GM12878 (cell line): ENCODE measurements around the gene CNPPD1. TPM values are rescaled to one million over a fixed set of nuclear protein-coding genes. Genes with fewer than 3 reads are reported as not detected.

Experiments
- ATAC-seq: fragments of 200-7000 bp; cut with Tn5 transposase; 3 replicates; pipeline ENCODE4 v1.9.1; 2020; ENCODE audit warnings: mild to moderate bottlenecking, moderate library complexity
- BruUV-seq: library from RNA; stranded (reverse); fragments of 400-500 nt; replicated peaks from 2 replicates; lab custom pipeline; 2021; lab: Mats Ljungman, UMichigan
- CTCF ChIA-PET: fragments of 300-600 bp; sonication (Branson Sonifier 250); formaldehyde crosslinking; extraction: SDS; loops from one replicate; lab custom pipeline; 2021; ENCODE audit warnings: inconsistent platforms; lab: Yijun Ruan, JAX
- POLR2A ChIA-PET: fragments of 350-600 bp; formaldehyde crosslinking; extraction: SDS; loops from one replicate; lab custom pipeline; 2021; ENCODE audit warnings: inconsistent platforms; lab: Charles Lee
- RAD21 ChIA-PET: fragments of 300-600 bp; sonication (Branson Sonifier 250); formaldehyde crosslinking; loops from one replicate; lab custom pipeline; 2023; ENCODE audit warnings: antibody characterized with exemption; ENCODE audit not compliant: unreplicated experiment; lab: Charles Lee
- SMC1A ChIA-PET: fragments of 300-600 bp; sonication (Branson Sonifier 250); formaldehyde crosslinking; loops from one replicate; lab custom pipeline; 2023; ENCODE audit not compliant: unreplicated experiment, uncharacterized antibody; lab: Charles Lee
- DNase-seq: peaks from one replicate; pipeline ENCODE4 v3.0.0-alpha.2; 2011; ENCODE audit warnings: low read depth, low spot score
- FAIRE-seq: peaks from 3 replicates; lab custom pipeline; 2011; peaks lifted over from hg19 to GRCh38; lab: Jason Lieb, UNC
- H2AFZ ChIP-seq: 2 replicates; pipeline ENCODE4 v1.6.0; 2011; ENCODE audit warnings: low read depth, low read length, control low read depth; ENCODE audit not compliant: control insufficient read depth
- H3K27ac ChIP-seq: 2 replicates; pipeline ENCODE4 v1.5.1; 2011; ENCODE audit warnings: control low read depth; ENCODE audit not compliant: control insufficient read depth, insufficient read depth
- H3K27me3 ChIP-seq, 2 experiments: replicated peaks in 1 of 2; 2 replicates each; pipeline versions ENCODE4 v1.6.0 to v1.6.1; 2011; ENCODE audit warnings: low read length in 1 of 2; ENCODE audit not compliant: control insufficient read depth in 2 of 2, insufficient read depth in 2 of 2
- H3K36me3 ChIP-seq, 2 experiments: 2 replicates each; pipeline ENCODE4 v1.5.1; 2011; ENCODE audit warnings: low read length in 1 of 2; ENCODE audit not compliant: control insufficient read depth in 2 of 2, insufficient read depth in 2 of 2
- H3K4me1 ChIP-seq: 2 replicates; pipeline ENCODE4 v1.6.1; 2011; ENCODE audit warnings: mild to moderate bottlenecking, low read length, moderate library complexity, mixed read lengths; ENCODE audit not compliant: control insufficient read depth, insufficient read depth
- H3K4me2 ChIP-seq: 2 replicates; pipeline ENCODE4 v1.6.0; 2011; ENCODE audit warnings: control low read depth; ENCODE audit not compliant: control insufficient read depth, insufficient read depth
- H3K4me3 ChIP-seq: fragments of 200-600 bp; sonication (generic); 2 replicates; pipeline ENCODE4 v1.5.1; 2016
- H3K79me2 ChIP-seq: 2 replicates; pipeline ENCODE4 v1.6.0; 2011; ENCODE audit warnings: low read length; ENCODE audit not compliant: control insufficient read depth, insufficient read depth
- H3K9ac ChIP-seq: 2 replicates; pipeline ENCODE4 v1.8.0; 2011; ENCODE audit warnings: low read length, control low read depth, mixed read lengths; ENCODE audit not compliant: control insufficient read depth, insufficient read depth
- H3K9me3 ChIP-seq: replicated peaks from 3 replicates; pipeline ENCODE4 v1.5.1; 2011; ENCODE audit warnings: mild to moderate bottlenecking, low read length; ENCODE audit not compliant: control insufficient read depth, insufficient read depth
- H4K20me1 ChIP-seq: 2 replicates; pipeline ENCODE4 v1.6.0; 2011; ENCODE audit not compliant: control insufficient read depth, insufficient read depth
- CHD2 ChIP-seq: IDR thresholded peaks from 2 replicates; pipeline ENCODE4 v1.6.1; 2011; ENCODE audit warnings: low read depth, low read length, improper control_type of control experiment, borderline replicate concordance
- CREM ChIP-seq: IDR thresholded peaks from 2 replicates; pipeline ENCODE4 v1.6.1; 2014; ENCODE audit warnings: antibody characterized with exemption, low read depth
- EED ChIP-seq: sonication (generic); IDR thresholded peaks from 2 replicates; pipeline ENCODE4 v1.6.1; 2016; ENCODE audit warnings: antibody characterized with exemption, low read depth
- HDAC2 ChIP-seq: fragments of 200-600 bp; sonication (generic); IDR thresholded peaks from 2 replicates; pipeline ENCODE4 v1.6.1; 2017
- IKZF2 ChIP-seq, 2 experiments: fragments of 450-650 bp; IDR thresholded peaks; 2 replicates each; pipeline ENCODE4 v1.6.1; 2017; ENCODE audit warnings: mild to moderate bottlenecking in 2 of 2, moderate library complexity in 2 of 2
- NR2C2 ChIP-seq: IDR thresholded peaks from 2 replicates; pipeline ENCODE4 v1.6.1; 2011; ENCODE audit warnings: borderline replicate concordance, low read depth; ENCODE audit not compliant: control insufficient read depth, insufficient read length
- NRF1 ChIP-seq: conservative IDR thresholded peaks from 2 replicates; pipeline ENCODE4 v1.6.1; 2011; ENCODE audit warnings: mild to moderate bottlenecking, low read depth, low read length, improper control_type of control experiment
- RAD51 ChIP-seq: fragments of 450-650 bp; IDR thresholded peaks from 2 replicates; pipeline ENCODE4 v1.6.1; 2016; ENCODE audit warnings: moderate library complexity, mild to moderate bottlenecking, inconsistent platforms
- SIX5 ChIP-seq: IDR thresholded peaks from 2 replicates; pipeline ENCODE4 v1.6.1; 2011; ENCODE audit warnings: mild to moderate bottlenecking, low read depth, low read length, moderate library complexity; ENCODE audit not compliant: severe bottlenecking
- SPI1 ChIP-seq: IDR thresholded peaks from 2 replicates; pipeline ENCODE4 v1.6.1; 2011; ENCODE audit warnings: low read depth, mild to moderate bottlenecking, low read length, moderate library complexity, borderline replicate concordance; ENCODE audit not compliant: insufficient read depth
- ZNF384 ChIP-seq: IDR thresholded peaks from 2 replicates; pipeline ENCODE4 v1.6.1; 2012; ENCODE audit warnings: low read depth, mild to moderate bottlenecking, low read length, improper control_type of control experiment, borderline replicate concordance
- ZZZ3 ChIP-seq: IDR thresholded peaks from 2 replicates; pipeline ENCODE4 v1.6.1; 2011; ENCODE audit warnings: low read depth; ENCODE audit not compliant: control insufficient read depth, insufficient read length
- WGBS: methylation state at CpG from one replicate; pipeline ENCODE4 v1.1.6; 2016; ENCODE audit warnings: low lambda C conversion rate; ENCODE audit not compliant: insufficient replicate concordance, insufficient coverage; ENCODE audit errors: missing lambda C conversion rate; 5-methylcytosine and 5-hydroxymethylcytosine counted together
- in situ Hi-C: fragments of 300-500 bp; cut with MboI; formaldehyde crosslinking; loops from 9 replicates; pipeline ENCODE4 v1.14.3; 2018; ENCODE audit warnings: mixed read lengths
- intact Hi-C: fragments of 100-400 bp; cut with micrococcal nuclease; formaldehyde crosslinking; loops from one replicate; pipeline ENCODE4 v1.14.2; 2022; ENCODE audit not compliant: unreplicated experiment
- polyA plus RNA-seq, 11 experiments: library from polyadenylated mRNA; depleted of rRNA in 4 of 11; unstranded in 6 of 11; stranded (reverse) in 5 of 11; fragments of >200 nt; fragmentation: Nextera tagmentation in 4 of 11; fragmentation: Illumina TruSeq in 1 of 11; extraction: Ambion mirVana in 4 of 11; extraction: Trizol in 1 of 11; gene quantifications; 1 replicate in 1 of 11; 2 replicates in 10 of 11; pipeline versions ENCODE4 v1.2.1 to v1.2.3, GENCODE V29; 2011 to 2016; ENCODE audit warnings: inconsistent platforms in 2 of 11, missing spikeins in 2 of 11, low read depth in 1 of 11
- total RNA-seq, 4 experiments: library from RNA; depleted of rRNA in 3 of 4; stranded (reverse); fragments of >200 nt in 3 of 4; fragmentation: Illumina TruSeq in 1 of 4; extraction: Trizol in 1 of 4; gene quantifications; 2 replicates each; pipeline versions ENCODE4 v1.2.1 to v1.2.3, GENCODE V29; 2013 to 2021
- TF ChIP-seq, protein P1 (sequence below): IDR thresholded peaks from 2 replicates; pipeline ENCODE4 v1.6.1; 2012; ENCODE audit warnings: low read length, inconsistent platforms
- TF ChIP-seq, protein P2 (sequence below): IDR thresholded peaks from 2 replicates; pipeline ENCODE4 v1.6.1; 2012; ENCODE audit warnings: mild to moderate bottlenecking, low read depth, low read length
- TF ChIP-seq, protein P3 (sequence below): fragments of 450-650 bp; IDR thresholded peaks from 2 replicates; pipeline ENCODE4 v1.6.1; 2016; ENCODE audit warnings: mild to moderate bottlenecking

The CNPPD1 gene
- total and polyA plus RNA-seq, 10 of the 15 experiments (the other 5 are each of a cell fraction or from before 2014, with no cell fraction given), result 12.2 to 86.6 (median 43.4) TPM

DNA sequence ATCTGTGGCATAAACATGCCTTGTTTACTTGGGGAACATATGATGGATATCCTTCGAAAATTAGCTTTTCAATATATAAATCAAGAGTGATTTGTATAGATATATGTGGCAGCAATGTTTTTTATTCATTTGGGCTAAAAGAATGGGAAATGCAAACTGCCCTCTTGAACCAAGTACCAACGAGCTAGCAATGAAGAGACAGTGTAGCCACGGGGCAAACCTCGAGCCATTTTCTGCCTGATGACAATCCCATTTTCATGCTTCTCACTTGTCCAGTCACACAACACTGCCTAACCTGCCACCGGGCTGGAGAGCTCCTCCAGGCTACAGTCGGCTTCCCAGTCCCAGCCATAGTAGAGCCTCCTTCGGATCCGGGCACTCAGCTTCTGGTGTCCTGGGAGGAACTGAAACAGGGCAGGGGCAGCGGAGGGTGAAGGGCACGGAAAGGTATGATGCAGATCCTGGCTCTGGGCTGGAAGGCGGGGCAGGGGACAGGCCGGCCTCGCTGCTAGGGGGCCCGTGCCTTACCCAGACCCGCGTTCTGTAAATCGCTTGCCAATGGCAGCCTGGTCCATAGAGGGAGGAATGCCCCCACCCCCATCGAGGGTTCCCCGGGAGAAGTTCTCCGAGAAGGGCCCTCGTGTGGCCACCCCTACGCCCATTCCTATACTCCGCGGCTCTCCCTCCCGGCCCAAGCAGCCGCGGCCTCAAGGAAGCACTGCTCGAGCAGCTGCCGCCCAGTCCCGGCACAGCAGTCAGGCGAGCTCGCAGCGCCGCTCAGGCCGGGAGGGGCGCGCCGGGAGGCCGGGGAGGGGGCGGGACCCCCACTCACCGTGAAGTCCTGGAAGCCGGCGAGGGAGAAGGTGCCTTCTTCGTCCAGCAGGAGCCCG, 552 bp downstream of the CNPPD1 start:
- RAD21 ChIA-PET, result interaction anchor here (0.7 to 3.7 kb wide), 9 partner anchors 17 to 125 kb away, joined by 4 to 25 read pairs (median 6); partner anchors contain the start of genes DNAJB2 and ZFAND2B
- in situ Hi-C loops, result no loop called here
- TSS peak; percentile 55 for BruUV-seq
- TF ChIP-seq CREM, result 0 out of 2 replicates have a peak, but pooled peaks have one; percentile 21
- TF ChIP-seq RAD51, result no peak
- TF ChIP-seq, protein P1, sequence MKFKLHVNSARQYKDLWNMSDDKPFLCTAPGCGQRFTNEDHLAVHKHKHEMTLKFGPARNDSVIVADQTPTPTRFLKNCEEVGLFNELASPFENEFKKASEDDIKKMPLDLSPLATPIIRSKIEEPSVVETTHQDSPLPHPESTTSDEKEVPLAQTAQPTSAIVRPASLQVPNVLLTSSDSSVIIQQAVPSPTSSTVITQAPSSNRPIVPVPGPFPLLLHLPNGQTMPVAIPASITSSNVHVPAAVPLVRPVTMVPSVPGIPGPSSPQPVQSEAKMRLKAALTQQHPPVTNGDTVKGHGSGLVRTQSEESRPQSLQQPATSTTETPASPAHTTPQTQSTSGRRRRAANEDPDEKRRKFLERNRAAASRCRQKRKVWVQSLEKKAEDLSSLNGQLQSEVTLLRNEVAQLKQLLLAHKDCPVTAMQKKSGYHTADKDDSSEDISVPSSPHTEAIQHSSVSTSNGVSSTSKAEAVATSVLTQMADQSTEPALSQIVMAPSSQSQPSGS, result no peak
- peak; percentile 62 for TF ChIP-seq EED
- TF ChIP-seq NRF1, result no peak
- TF ChIP-seq NR2C2, result no peak
- no peak for TF ChIP-seq ZZZ3
- TF ChIP-seq, protein P2, sequence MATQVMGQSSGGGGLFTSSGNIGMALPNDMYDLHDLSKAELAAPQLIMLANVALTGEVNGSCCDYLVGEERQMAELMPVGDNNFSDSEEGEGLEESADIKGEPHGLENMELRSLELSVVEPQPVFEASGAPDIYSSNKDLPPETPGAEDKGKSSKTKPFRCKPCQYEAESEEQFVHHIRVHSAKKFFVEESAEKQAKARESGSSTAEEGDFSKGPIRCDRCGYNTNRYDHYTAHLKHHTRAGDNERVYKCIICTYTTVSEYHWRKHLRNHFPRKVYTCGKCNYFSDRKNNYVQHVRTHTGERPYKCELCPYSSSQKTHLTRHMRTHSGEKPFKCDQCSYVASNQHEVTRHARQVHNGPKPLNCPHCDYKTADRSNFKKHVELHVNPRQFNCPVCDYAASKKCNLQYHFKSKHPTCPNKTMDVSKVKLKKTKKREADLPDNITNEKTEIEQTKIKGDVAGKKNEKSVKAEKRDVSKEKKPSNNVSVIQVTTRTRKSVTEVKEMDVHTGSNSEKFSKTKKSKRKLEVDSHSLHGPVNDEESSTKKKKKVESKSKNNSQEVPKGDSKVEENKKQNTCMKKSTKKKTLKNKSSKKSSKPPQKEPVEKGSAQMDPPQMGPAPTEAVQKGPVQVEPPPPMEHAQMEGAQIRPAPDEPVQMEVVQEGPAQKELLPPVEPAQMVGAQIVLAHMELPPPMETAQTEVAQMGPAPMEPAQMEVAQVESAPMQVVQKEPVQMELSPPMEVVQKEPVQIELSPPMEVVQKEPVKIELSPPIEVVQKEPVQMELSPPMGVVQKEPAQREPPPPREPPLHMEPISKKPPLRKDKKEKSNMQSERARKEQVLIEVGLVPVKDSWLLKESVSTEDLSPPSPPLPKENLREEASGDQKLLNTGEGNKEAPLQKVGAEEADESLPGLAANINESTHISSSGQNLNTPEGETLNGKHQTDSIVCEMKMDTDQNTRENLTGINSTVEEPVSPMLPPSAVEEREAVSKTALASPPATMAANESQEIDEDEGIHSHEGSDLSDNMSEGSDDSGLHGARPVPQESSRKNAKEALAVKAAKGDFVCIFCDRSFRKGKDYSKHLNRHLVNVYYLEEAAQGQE, result no peak
- no peak for TF ChIP-seq SIX5
- TF ChIP-seq, protein P3, sequence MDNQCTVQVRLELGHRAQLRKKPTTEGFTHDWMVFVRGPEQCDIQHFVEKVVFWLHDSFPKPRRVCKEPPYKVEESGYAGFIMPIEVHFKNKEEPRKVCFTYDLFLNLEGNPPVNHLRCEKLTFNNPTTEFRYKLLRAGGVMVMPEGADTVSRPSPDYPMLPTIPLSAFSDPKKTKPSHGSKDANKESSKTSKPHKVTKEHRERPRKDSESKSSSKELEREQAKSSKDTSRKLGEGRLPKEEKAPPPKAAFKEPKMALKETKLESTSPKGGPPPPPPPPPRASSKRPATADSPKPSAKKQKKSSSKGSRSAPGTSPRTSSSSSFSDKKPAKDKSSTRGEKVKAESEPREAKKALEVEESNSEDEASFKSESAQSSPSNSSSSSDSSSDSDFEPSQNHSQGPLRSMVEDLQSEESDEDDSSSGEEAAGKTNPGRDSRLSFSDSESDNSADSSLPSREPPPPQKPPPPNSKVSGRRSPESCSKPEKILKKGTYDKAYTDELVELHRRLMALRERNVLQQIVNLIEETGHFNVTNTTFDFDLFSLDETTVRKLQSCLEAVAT, result peak; percentile 11; the same call in 1 of the 2 replicates
- TF ChIP-seq CHD2, result no peak
- TF ChIP-seq SPI1, result peak; percentile 94
- no peak for TF ChIP-seq ZNF384
- TF ChIP-seq HDAC2, result no peak
- 0 out of 4 replicates have a peak, but pooled peaks of 1 of the 2 experiments have one; percentile 9 for TF ChIP-seq IKZF2 (IDR thresholded peaks at IDR 0.05)

More for the DNA sequence above, 552 bp downstream of the CNPPD1 start:
- no peaks in the 10 kb centered on the region for H3K27me3 ChIP-seq
- peaks cover 6 to 9% of the 10 kb centered on the region in 2 experiments for H3K36me3 ChIP-seq
- 1% methylated on average over 43 of the region's 45 CpGs for WGBS
- no peak for DNase-seq
- ATAC-seq, result peak; percentile 79
- H3K79me2 ChIP-seq, result peaks cover 32% of the 10 kb centered on the region
- H3K4me2 ChIP-seq, result peak overlapping the region; percentile 89
- ChIA-PET SMC1A (interaction anchor here (0.7 to 2.5 kb wide), 15 partner anchors 10 to 203 kb away, joined by 3 to 14 read pairs (median 7); partner anchors contain the start of genes ABCB6, ANKZF1, ATG9A and DNAJB2), POLR2A (interaction anchor here (0.6 to 5.0 kb wide), 16 partner anchors 28 to 280 kb away, joined by 3 to 47 read pairs (median 8); partner anchors contain the start of genes ABCB6, ANKZF1, ATG9A and DNAJB2), CTCF (interaction anchor here (0.6 to 3.9 kb wide), 25 partner anchors 9 to 365 kb away, joined by 3 to 52 read pairs (median 5); partner anchors contain the start of genes DNAJB2, GLB1L, NHEJ1 and STK16)
- intact Hi-C loops, result loop anchor here (1.0 to 5.0 kb wide), 6 partner anchors 16 to 211 kb away; partner anchors contain the start of genes DNAJB2, DNPEP, NHEJ1 and TUBA4A
- H3K9me3 ChIP-seq, result no peaks in the 10 kb centered on the region
- FAIRE-seq, result no peak
- peak overlapping the region; percentile 97 for H3K9ac ChIP-seq
- no peaks in the 10 kb centered on the region for H4K20me1 ChIP-seq
- peak overlapping the region; percentile 83 for H3K4me3 ChIP-seq
- peaks cover 10% of the 10 kb centered on the region for H3K4me1 ChIP-seq
- H3K27ac ChIP-seq, result peak overlapping the region; percentile 98
- peak overlapping the region; percentile 82 for H2AFZ ChIP-seq
